Osteocyte (in vitro differentiated cells): ENCODE measurements around the gene CLDN14. TPM values are rescaled to one million over a fixed set of nuclear protein-coding genes. Genes with fewer than 3 reads are reported as not detected.

Experiments
- DNase-seq: peaks from one replicate; pipeline ENCODE4 v3.0.0; 2021; ENCODE audit warnings: mixed read lengths; ENCODE audit not compliant: unreplicated experiment; ENCODE audit errors: extremely low spot score
- H3K27ac Mint-ChIP-seq: one replicate; pipeline ENCODE4 v1.8.0; 2021; ENCODE audit warnings: mild to moderate bottlenecking, mixed read lengths; ENCODE audit not compliant: unreplicated experiment
- H3K27me3 Mint-ChIP-seq: one replicate; pipeline ENCODE4 v1.8.0; 2021; ENCODE audit warnings: mixed read lengths; ENCODE audit not compliant: unreplicated experiment
- H3K36me3 Mint-ChIP-seq: one replicate; pipeline ENCODE4 v1.8.0; 2021; ENCODE audit warnings: mixed read lengths; ENCODE audit not compliant: unreplicated experiment
- H3K4me1 Mint-ChIP-seq: one replicate; pipeline ENCODE4 v1.8.0; 2021; ENCODE audit warnings: mixed read lengths; ENCODE audit not compliant: unreplicated experiment
- H3K4me3 Mint-ChIP-seq: one replicate; pipeline ENCODE4 v1.8.0; 2021; ENCODE audit warnings: mild to moderate bottlenecking, moderate library complexity, mixed read lengths; ENCODE audit not compliant: unreplicated experiment
- H3K9me3 Mint-ChIP-seq: one replicate; pipeline ENCODE4 v1.8.0; 2021; ENCODE audit warnings: mixed read lengths; ENCODE audit not compliant: unreplicated experiment
- CTCF ChIP-seq: fragments of 200-600 bp; sonication (generic); IDR thresholded peaks from 2 replicates; pipeline ENCODE4 v1.5.0; 2021; ENCODE audit warnings: antibody characterized with exemption, mild to moderate bottlenecking, moderate library complexity
- total RNA-seq: library from RNA; stranded (reverse); gene quantifications from 2 replicates; pipeline ENCODE4 v1.2.1, GENCODE V29; 2021

Gene CLDN14
- total RNA-seq, 1 donor from 2014 or later: not detected

- Mint-ChIP-seq H3K9me3 (no peaks in the 10 kb centered on the region), H3K4me1 (no peaks in the 10 kb centered on the region)
Observed at GRCh38 chr21:36512971-36513370, 33.0 kb upstream of the CLDN14 start.

GRCh38 chr21:36511484-36512220, 31.7 kb upstream of the CLDN14 start:
- DNase-seq: no peak
- Mint-ChIP-seq H3K4me3 (no peak overlapping the region), H3K36me3 (no peaks in the 10 kb centered on the region), H3K4me1 (no peaks in the 10 kb centered on the region), H3K27ac (no peak overlapping the region), H3K27me3 (peaks cover 39% of the 10 kb centered on the region), H3K9me3 (no peaks in the 10 kb centered on the region)
- no peak for TF ChIP-seq CTCF

More at GRCh38 chr21:36512971-36513370, 33.0 kb upstream of the CLDN14 start:
- no peak overlapping the region for H3K27ac Mint-ChIP-seq
- DNase-seq: no peak
- peaks cover 37% of the 10 kb centered on the region for H3K27me3 Mint-ChIP-seq
- TF ChIP-seq CTCF: no peak
- H3K36me3 Mint-ChIP-seq: no peaks in the 10 kb centered on the region
- H3K4me3 Mint-ChIP-seq: no peak overlapping the region

- H3K4me1 Mint-ChIP-seq: no peaks in the 10 kb centered on the region
- no peak overlapping the region for H3K27ac Mint-ChIP-seq
- no peak for DNase-seq
- no peaks in the 10 kb centered on the region for H3K36me3 Mint-ChIP-seq
- H3K27me3 Mint-ChIP-seq: peaks cover 33% of the 10 kb centered on the region
- no peak for TF ChIP-seq CTCF
- no peak overlapping the region for H3K4me3 Mint-ChIP-seq
- H3K9me3 Mint-ChIP-seq: no peaks in the 10 kb centered on the region
Observed at GRCh38 chr21:36510911-36511310, 31.0 kb upstream of the CLDN14 start.

- no peak overlapping the region for H3K4me3 Mint-ChIP-seq
- no peak for DNase-seq
- H3K4me1 Mint-ChIP-seq: no peaks in the 10 kb centered on the region
- TF ChIP-seq CTCF: no peak
- no peak overlapping the region for H3K27ac Mint-ChIP-seq
- no peaks in the 10 kb centered on the region for H3K36me3 Mint-ChIP-seq
- peaks cover 39% of the 10 kb centered on the region for H3K27me3 Mint-ChIP-seq
- no peaks in the 10 kb centered on the region for H3K9me3 Mint-ChIP-seq
Observed at GRCh38 chr21:36509973-36510664, 30.2 kb upstream of the CLDN14 start.

GRCh38 chr21:36508948-36509347, 29.0 kb upstream of the CLDN14 start:
- Mint-ChIP-seq H3K36me3 (no peaks in the 10 kb centered on the region), H3K9me3 (no peaks in the 10 kb centered on the region), H3K27me3 (peaks cover 43% of the 10 kb centered on the region), H3K4me1 (no peaks in the 10 kb centered on the region), H3K27ac (no peak overlapping the region), H3K4me3 (no peak overlapping the region)
- TF ChIP-seq CTCF: no peak
- no peak for DNase-seq
